Measurements from ENCODE around the gene ZNF69. TPM values are rescaled to one million over a fixed set of nuclear protein-coding genes. Genes with fewer than 3 reads are reported as not detected.

The ZNF69 gene
- total and polyA plus RNA-seq, 2 of the 4 experiments (the other 2 are of a cell fraction): 2.7 to 12.0 TPM

DNA sequence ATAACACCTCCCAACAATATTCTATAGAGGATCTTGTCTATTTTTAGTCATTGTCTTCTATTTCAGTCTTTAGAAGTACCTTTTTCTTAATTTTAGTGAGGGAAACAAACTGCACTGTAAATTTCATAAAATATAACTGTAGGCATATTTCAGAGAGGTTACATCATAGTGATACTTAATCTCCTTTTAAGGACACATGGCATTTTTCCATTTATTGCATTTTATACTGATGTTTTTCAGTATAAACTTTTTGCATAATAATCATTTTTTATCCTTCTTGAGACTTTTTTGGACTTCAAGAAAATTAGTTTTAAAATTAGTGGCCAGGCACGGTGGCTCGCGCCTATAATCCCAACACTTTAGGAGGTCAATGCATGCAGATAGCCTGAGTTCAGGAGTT lies 43.9 kb downstream of the ZNF69 start:
- no peak overlapping the region for H2BK120ac ChIP-seq (ENCODE audit: low read depth, low read length)
- ChIA-PET CTCF (no interaction called here), POLR2A (ENCODE audit: unreplicated experiment) (no interaction called here)
- no TSS peak for BruUV-seq (replicated peaks)
- ATAC-seq (ENCODE audit: low read depth) (no peak), DNase-seq (no peak)
- H3K27me3 ChIP-seq (ENCODE audit: control insufficient read depth, insufficient read depth, low read length): no peaks in the 10 kb centered on the region
- no peak overlapping the region for H2BK20ac ChIP-seq (ENCODE audit: low read depth, low read length)
- H3K4me2 ChIP-seq (ENCODE audit: low read depth, low read length): no peak overlapping the region
- no peak overlapping the region for H3K14ac ChIP-seq (replicated peaks; ENCODE audit: low read depth, low read length)
- no peak overlapping the region for H3K4me3 ChIP-seq (ENCODE audit: insufficient read depth, low read depth, low read length)
- intact Hi-C loops (cut with micrococcal nuclease) (no loop called here), in situ Hi-C loops (cut with MboI; ENCODE audit: low sequenced_read_pairs) (no loop called here), dilution Hi-C loops (cut with HindIII; ENCODE audit: low sequenced_read_pairs, unreplicated experiment) (no loop called here)
- WGBS, 2 experiments (ENCODE audit: extremely low coverage in 2 of 2, insufficient read length in 1 of 2): no CpG with 5 or more reads among the region's 3 CpGs
- no peak overlapping the region for H2AK5ac ChIP-seq (ENCODE audit: low read depth, low read length)
- H3K18ac ChIP-seq (ENCODE audit: low read depth, low read length): no peak overlapping the region
- H3K4me1 ChIP-seq (ENCODE audit: control insufficient read depth, insufficient read depth, low read length): no peaks in the 10 kb centered on the region
- no peak overlapping the region for H2AFZ ChIP-seq (replicated peaks; ENCODE audit: low read length, poor library complexity)
- peaks cover 4% of the 10 kb centered on the region; the same call in 1 of the 2 replicates for H3K36me3 ChIP-seq (ENCODE audit: control insufficient read depth, insufficient read depth, low read length)
- no peaks in the 10 kb centered on the region for H4K20me1 ChIP-seq (ENCODE audit: insufficient read depth, low read length)
- H2BK5ac ChIP-seq (ENCODE audit: low read depth, low read length, poor library complexity, severe bottlenecking): no peak overlapping the region
- TF ChIP-seq NFE2L2 (IDR thresholded peaks at IDR 0.05; ENCODE audit: low read depth, low read length): no peak
- TF ChIP-seq CEBPB (IDR thresholded peaks at IDR 0.05; ENCODE audit: low read depth, low read length): no peak
- TF ChIP-seq, protein P1, sequence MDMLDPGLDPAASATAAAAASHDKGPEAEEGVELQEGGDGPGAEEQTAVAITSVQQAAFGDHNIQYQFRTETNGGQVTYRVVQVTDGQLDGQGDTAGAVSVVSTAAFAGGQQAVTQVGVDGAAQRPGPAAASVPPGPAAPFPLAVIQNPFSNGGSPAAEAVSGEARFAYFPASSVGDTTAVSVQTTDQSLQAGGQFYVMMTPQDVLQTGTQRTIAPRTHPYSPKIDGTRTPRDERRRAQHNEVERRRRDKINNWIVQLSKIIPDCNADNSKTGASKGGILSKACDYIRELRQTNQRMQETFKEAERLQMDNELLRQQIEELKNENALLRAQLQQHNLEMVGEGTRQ (IDR thresholded peaks at IDR 0.05; ENCODE audit: low read depth, low read length): no peak
- no peak for TF ChIP-seq MXI1 (IDR thresholded peaks at IDR 0.05; ENCODE audit: borderline replicate concordance, low read depth, low read length)
- TF ChIP-seq BHLHE40 (IDR thresholded peaks at IDR 0.05; ENCODE audit: low read depth, low read length): no peak
- no peak for TF ChIP-seq MAZ (IDR thresholded peaks at IDR 0.05; ENCODE audit: borderline replicate concordance, low read depth, low read length)
- TF ChIP-seq RAD21 (IDR thresholded peaks at IDR 0.05; ENCODE audit: low read length): no peak
- TF ChIP-seq, protein P2, sequence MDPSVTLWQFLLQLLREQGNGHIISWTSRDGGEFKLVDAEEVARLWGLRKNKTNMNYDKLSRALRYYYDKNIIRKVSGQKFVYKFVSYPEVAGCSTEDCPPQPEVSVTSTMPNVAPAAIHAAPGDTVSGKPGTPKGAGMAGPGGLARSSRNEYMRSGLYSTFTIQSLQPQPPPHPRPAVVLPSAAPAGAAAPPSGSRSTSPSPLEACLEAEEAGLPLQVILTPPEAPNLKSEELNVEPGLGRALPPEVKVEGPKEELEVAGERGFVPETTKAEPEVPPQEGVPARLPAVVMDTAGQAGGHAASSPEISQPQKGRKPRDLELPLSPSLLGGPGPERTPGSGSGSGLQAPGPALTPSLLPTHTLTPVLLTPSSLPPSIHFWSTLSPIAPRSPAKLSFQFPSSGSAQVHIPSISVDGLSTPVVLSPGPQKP (IDR thresholded peaks at IDR 0.05; ENCODE audit: borderline replicate concordance, low read depth, low read length): no peak
- TF ChIP-seq RFX5 (IDR thresholded peaks at IDR 0.05; ENCODE audit: low read depth, low read length): no peak
- no peak overlapping the region for H3K9ac ChIP-seq (ENCODE audit: low read depth, low read length)
- no peak overlapping the region for H3K23ac ChIP-seq (ENCODE audit: low read depth, low read length)
- H4K5ac ChIP-seq (ENCODE audit: low read depth, low read length): no peak overlapping the region
- no peak overlapping the region for H3K56ac ChIP-seq (ENCODE audit: extremely low read depth, insufficient read depth, low read length)
- H3K4ac ChIP-seq (ENCODE audit: low read depth, low read length): no peak overlapping the region
- H4K91ac ChIP-seq (ENCODE audit: insufficient read depth, low read depth, low read length): no peak overlapping the region
- H3K27ac ChIP-seq (ENCODE audit: insufficient read depth, low read length): no peak overlapping the region
- H3K79me1 ChIP-seq (ENCODE audit: low read depth in 1 of 2, low read length in 2 of 2): peaks cover 3 to 13% of the 10 kb centered on the region in 2 experiments
- no peak overlapping the region for H2BK15ac ChIP-seq (ENCODE audit: low read depth, low read length)
- no peak overlapping the region for H2AK9ac ChIP-seq (replicated peaks; ENCODE audit: low read depth, low read length, poor library complexity)
- no peak overlapping the region for H4K8ac ChIP-seq (ENCODE audit: low read depth in 2 of 2, low read length in 2 of 2)
- no peaks in the 10 kb centered on the region for H3K9me1 ChIP-seq (ENCODE audit: insufficient read depth, low read length)
- peaks cover 5% of the 10 kb centered on the region for H3K9me3 ChIP-seq (ENCODE audit: control insufficient read depth, insufficient read depth, low read length)
